Bronchial epithelial cell (primary cell): ENCODE measurements around the gene LSM12. TPM values are rescaled to one million over a fixed set of nuclear protein-coding genes. Genes with fewer than 3 reads are reported as not detected.

ENCODE experiments used
- DNase-seq: peaks from one replicate; pipeline ENCODE4 v3.0.0-alpha.2; 2010; ENCODE audit warnings: low read depth
- FAIRE-seq: peaks from 2 replicates; lab custom pipeline; 2011; peaks lifted over from hg19 to GRCh38; lab: Jason Lieb, UNC
- H3K27me3 ChIP-seq: 2 replicates; pipeline ENCODE4 v1.5.1; 2011; ENCODE audit warnings: low read length; ENCODE audit not compliant: control insufficient read depth, insufficient read depth
- H3K36me3 ChIP-seq: 2 replicates; pipeline ENCODE4 v1.5.1; 2011; ENCODE audit warnings: low read length; ENCODE audit not compliant: control insufficient read depth, insufficient read depth
- H3K4me3 ChIP-seq: 2 replicates; pipeline ENCODE4 v1.5.1; 2011; ENCODE audit warnings: mild to moderate bottlenecking, low read depth, low read length, control low read depth
- total RNA-seq: library from RNA; depleted of rRNA; stranded (reverse); fragments of >200 nt; gene quantifications from 2 replicates; pipeline ENCODE4 v1.2.1, GENCODE V29; 2014
- TF ChIP-seq, protein P1 (sequence below): IDR thresholded peaks from 2 replicates; pipeline ENCODE4 v1.5.1; 2011; ENCODE audit warnings: mild to moderate bottlenecking, moderate library complexity, low read length, control low read depth, inconsistent platforms; ENCODE audit not compliant: insufficient read depth, severe bottlenecking

The LSM12 gene
- total RNA-seq, 1 donor from 2014 or later, result 20.3 TPM

DNA sequence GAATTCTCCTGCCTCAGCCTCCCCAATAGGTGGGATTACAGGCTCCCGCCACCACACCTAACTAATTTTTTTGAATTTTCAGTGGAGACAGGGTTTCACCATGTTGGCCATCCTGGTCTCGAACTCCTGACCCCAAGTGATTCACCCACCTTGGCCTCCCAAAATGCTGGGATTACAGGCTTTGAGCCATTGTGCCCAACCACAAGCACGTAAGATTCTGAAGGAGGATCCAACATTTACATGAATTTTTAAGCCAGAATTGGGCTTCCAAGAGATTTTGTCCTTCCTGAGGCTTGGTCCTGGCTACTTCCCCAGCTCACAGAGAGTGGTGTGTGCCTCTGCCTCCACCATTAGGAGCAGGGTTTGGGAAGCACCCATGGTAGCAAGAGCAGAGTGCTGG, 15.2 kb upstream of the LSM12 start:
- Histone ChIP-seq H3K27me3 (no peaks in the 10 kb centered on the region), H3K4me3 (no peak overlapping the region), H3K36me3 (peaks cover 19% of the 10 kb centered on the region)
- FAIRE-seq (no peak), DNase-seq (no peak)
- TF ChIP-seq, protein P1, sequence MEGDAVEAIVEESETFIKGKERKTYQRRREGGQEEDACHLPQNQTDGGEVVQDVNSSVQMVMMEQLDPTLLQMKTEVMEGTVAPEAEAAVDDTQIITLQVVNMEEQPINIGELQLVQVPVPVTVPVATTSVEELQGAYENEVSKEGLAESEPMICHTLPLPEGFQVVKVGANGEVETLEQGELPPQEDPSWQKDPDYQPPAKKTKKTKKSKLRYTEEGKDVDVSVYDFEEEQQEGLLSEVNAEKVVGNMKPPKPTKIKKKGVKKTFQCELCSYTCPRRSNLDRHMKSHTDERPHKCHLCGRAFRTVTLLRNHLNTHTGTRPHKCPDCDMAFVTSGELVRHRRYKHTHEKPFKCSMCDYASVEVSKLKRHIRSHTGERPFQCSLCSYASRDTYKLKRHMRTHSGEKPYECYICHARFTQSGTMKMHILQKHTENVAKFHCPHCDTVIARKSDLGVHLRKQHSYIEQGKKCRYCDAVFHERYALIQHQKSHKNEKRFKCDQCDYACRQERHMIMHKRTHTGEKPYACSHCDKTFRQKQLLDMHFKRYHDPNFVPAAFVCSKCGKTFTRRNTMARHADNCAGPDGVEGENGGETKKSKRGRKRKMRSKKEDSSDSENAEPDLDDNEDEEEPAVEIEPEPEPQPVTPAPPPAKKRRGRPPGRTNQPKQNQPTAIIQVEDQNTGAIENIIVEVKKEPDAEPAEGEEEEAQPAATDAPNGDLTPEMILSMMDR, result no peak

DNA sequence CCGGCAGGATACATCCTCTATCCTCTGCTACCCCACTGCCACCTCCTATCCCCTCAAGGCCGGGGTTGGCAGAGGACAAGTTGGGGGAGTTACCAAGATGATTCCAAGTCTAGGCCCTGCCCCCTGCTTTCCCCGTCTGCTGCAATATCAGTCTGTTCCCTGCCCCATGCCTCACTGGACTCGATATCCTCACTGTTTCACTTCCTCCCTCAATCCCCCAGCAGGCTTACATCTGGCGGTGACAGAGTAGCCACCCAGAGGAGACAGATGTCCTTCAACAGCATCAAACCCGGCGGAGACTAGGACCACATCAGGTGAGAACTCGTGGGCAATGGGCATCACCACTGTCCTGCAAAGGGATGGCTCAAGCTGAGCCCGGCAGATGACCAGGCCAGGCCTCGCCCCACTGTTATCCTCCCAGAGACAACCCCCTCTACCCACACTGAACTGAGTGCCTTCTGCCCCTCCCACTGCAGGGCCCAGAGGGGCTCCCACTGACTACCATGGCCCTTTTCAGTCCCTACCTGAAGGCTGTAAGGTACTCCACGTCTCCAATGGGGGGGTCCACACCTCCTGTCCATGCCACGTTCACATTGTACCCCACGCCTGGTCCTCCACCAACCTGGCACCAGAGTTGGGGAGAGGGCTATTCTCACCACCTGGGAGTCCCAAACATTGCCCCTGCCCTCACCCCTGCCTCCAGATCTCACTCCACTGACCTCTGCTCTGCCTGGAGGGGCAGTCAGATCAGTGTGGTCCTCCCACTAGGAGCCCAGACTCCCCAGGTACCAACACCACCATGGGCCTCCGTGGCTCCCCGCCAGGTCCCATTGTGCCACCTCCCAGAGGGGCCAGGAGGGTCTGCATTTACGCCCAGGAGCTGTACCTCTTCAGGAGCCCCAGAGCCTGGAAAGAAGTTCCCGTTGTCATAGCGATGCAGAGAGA, 13.7 kb upstream of the LSM12 start:
- DNase-seq (no peak), FAIRE-seq (peak; percentile 13)
- TF ChIP-seq, protein P1, result no peak
- no peaks in the 10 kb centered on the region for H3K27me3 ChIP-seq
- no peak overlapping the region for H3K4me3 ChIP-seq
- peaks cover 23% of the 10 kb centered on the region for H3K36me3 ChIP-seq

DNA sequence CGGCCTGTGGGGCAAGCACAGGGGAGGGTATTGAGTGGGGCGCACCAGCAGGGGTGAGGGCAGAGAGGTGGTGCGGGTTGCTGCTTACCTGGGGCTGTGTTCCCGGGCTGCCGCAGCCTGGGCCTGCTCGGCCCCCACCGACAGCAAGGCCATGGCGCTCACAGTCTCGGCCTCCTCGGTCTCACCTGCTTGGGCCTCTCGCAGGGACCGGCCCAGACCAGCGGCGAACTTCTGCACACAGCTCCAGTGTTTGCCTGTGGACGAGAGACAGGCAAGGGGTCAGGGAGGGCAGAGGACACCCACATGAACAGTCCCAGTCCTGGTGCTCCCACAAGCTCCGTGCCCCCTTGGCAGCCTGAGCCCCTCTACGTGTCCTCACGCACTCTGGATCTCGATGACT, 11.9 kb upstream of the LSM12 start:
- no peak for DNase-seq
- Histone ChIP-seq H3K27me3 (no peaks in the 10 kb centered on the region), H3K36me3 (peaks cover 25% of the 10 kb centered on the region), H3K4me3 (no peak overlapping the region)
- TF ChIP-seq, protein P1, result no peak
- FAIRE-seq, result no peak

DNA sequence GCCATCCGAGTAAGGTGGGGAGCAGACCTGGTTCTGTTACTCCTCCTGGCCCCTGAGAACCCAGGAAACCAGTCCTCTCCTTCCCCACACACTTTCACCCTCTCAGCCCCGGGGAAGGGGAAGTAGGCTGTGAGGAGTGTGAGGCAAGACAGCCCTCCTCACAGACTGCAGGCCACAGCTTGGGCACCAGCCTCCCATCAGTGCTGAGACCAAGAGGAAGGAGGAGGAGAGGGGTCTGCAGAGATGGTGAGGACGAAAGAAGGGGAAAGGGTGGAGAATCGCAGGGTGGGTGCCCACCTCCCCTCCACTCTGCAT, 11.1 kb upstream of the LSM12 start:
- FAIRE-seq (no peak), DNase-seq (no peak)
- TF ChIP-seq, protein P1, result no peak
- peaks cover 21% of the 10 kb centered on the region for H3K36me3 ChIP-seq
- no peaks in the 10 kb centered on the region for H3K27me3 ChIP-seq
- no peak overlapping the region for H3K4me3 ChIP-seq

DNA sequence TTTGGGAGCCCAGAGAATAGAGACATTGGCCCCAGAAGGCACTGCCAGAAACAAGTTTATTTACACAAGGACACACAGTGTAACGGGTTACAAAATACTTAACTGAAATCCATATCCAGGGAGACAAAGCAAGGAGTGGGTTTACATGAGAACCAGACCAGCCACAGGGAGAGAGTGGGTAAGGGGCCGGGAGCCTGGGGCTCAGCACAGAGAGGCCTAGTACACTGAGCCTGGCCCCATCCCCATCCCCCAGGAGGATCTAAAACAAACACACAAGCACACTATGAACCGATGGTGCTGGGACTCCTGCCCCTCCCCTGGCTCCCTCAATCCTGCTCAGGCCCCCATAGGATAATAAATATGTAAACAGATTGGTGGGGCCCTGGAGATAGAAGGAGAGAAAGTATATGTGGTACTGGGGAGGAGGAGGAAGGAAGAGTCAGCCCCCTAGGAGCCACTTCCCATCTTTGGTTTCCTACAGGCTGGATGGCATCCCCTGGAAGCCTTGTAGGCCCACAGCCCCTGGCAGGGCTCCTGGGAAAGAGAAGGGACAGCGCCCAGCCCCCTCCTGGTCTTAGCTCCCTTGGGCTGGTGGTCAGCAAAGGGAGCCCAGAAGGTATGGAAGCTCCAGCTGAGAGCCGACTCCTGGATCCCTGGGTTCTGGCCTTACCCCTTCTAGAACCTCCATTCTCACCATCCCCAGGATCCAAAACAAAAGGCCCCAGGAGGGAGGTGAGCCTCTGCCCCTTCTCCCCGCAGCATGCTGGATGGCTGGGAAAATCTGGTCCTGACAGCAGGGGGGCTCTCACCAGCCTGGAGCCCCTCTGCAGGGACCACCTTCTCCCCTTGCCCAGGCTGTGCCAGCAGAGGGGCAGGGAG, 10.5 kb upstream of the LSM12 start:
- DNase-seq (no peak), FAIRE-seq (no peak)
- peaks cover 20% of the 10 kb centered on the region for H3K36me3 ChIP-seq
- TF ChIP-seq, protein P1, result no peak
- no peaks in the 10 kb centered on the region for H3K27me3 ChIP-seq
- H3K4me3 ChIP-seq, result no peak overlapping the region
